Testis (tissue), 2 donors: ENCODE data around the gene HSPG2.

Experiments
- CTCF ChIP-seq, 3 experiments: fragments of 450-650 bp in 2 of 3; fragments of 200-600 bp in 1 of 3; sonication (generic) in 1 of 3; IDR thresholded peaks; one replicate each; pipeline ENCODE4 v1.5.1; 2016 to 2019; ENCODE audit warnings: antibody characterized with exemption in 3 of 3, mild to moderate bottlenecking in 2 of 3, moderate library complexity in 1 of 3
- POLR2A ChIP-seq: fragments of 450-650 bp; IDR thresholded peaks from one replicate; pipeline ENCODE4 v1.6.1; 2017; ENCODE audit warnings: antibody characterized with exemption, mild to moderate bottlenecking, moderate library complexity

- TF ChIP-seq CTCF (IDR thresholded peaks at IDR 0.05) (no peak), POLR2A (no peak)
Observed at GRCh38 chr1:21868941-21869454, 68.1 kb downstream of the HSPG2 start.
